ENCODE measurements around the gene RAB7A. TPM values are rescaled to one million over a fixed set of nuclear protein-coding genes. Genes with fewer than 3 reads are reported as not detected.

The RAB7A gene
- total and polyA plus RNA-seq, 2 experiments from 2014 or later, result 108 to 269 TPM

- H3K79me2 ChIP-seq, result no peaks in the 10 kb centered on the region
- no peak overlapping the region for H3K4me2 ChIP-seq
- no peak overlapping the region for H3K4me3 ChIP-seq
- no peaks in the 10 kb centered on the region for H3K36me3 ChIP-seq (replicated peaks; ENCODE audit: insufficient read depth, low read depth)
- H3K4me1 ChIP-seq (ENCODE audit: insufficient read depth), result no peaks in the 10 kb centered on the region
- no peak overlapping the region for H2AFZ ChIP-seq
- H3K9me2 ChIP-seq (replicated peaks; ENCODE audit: insufficient read depth), result no peaks in the 10 kb centered on the region
- 84% methylated on average over 7 of the region's 7 CpGs for WGBS (ENCODE audit: low lambda C conversion rate, missing lambda C conversion rate)
- no peak for TF ChIP-seq EZH2phosphoT487 (IDR thresholded peaks at IDR 0.05; ENCODE audit: low read depth, severe bottlenecking, unreplicated experiment)
- TF ChIP-seq CTCF (IDR thresholded peaks at IDR 0.05; ENCODE audit: poor library complexity), result no peak
- no peak for TF ChIP-seq EZH2 (IDR thresholded peaks at IDR 0.05; ENCODE audit: borderline replicate concordance)
- H4K20me1 ChIP-seq (ENCODE audit: insufficient read depth, poor library complexity, severe bottlenecking), result no peaks in the 10 kb centered on the region
- H3K9me3 ChIP-seq (ENCODE audit: low read depth), result no peaks in the 10 kb centered on the region
- DNase-seq (ENCODE audit: low spot score), result no peak
- no peaks in the 10 kb centered on the region for H3K27me3 ChIP-seq
- no peak overlapping the region for H3K27ac ChIP-seq
Observed at GRCh38 chr3:128706086-128706615, 19.8 kb upstream of the RAB7A start.

- no peak for TF ChIP-seq EZH2 (IDR thresholded peaks at IDR 0.05; ENCODE audit: borderline replicate concordance)
- no peak for TF ChIP-seq EZH2phosphoT487 (IDR thresholded peaks at IDR 0.05; ENCODE audit: low read depth, severe bottlenecking, unreplicated experiment)
- no peak for TF ChIP-seq CTCF (IDR thresholded peaks at IDR 0.05; ENCODE audit: poor library complexity)
- no peaks in the 10 kb centered on the region for H3K79me2 ChIP-seq
- no peaks in the 10 kb centered on the region for H4K20me1 ChIP-seq (ENCODE audit: insufficient read depth, poor library complexity, severe bottlenecking)
- no peak overlapping the region for H2AFZ ChIP-seq
- H3K4me3 ChIP-seq, result no peak overlapping the region
- H3K4me1 ChIP-seq (ENCODE audit: insufficient read depth), result no peaks in the 10 kb centered on the region
- H3K27ac ChIP-seq, result no peak overlapping the region
- H3K9me3 ChIP-seq (ENCODE audit: low read depth), result no peaks in the 10 kb centered on the region
- H3K36me3 ChIP-seq (replicated peaks; ENCODE audit: insufficient read depth, low read depth), result no peaks in the 10 kb centered on the region
- 79% methylated on average over 2 of the region's 2 CpGs for WGBS (ENCODE audit: low lambda C conversion rate, missing lambda C conversion rate)
- no peak overlapping the region for H3K4me2 ChIP-seq
- H3K27me3 ChIP-seq, result no peaks in the 10 kb centered on the region
- no peak for DNase-seq (ENCODE audit: low spot score)
- no peaks in the 10 kb centered on the region for H3K9me2 ChIP-seq (replicated peaks; ENCODE audit: insufficient read depth)
Observed at GRCh38 chr3:128707928-128708494, 18.0 kb upstream of the RAB7A start.

GRCh38 chr3:128709038-128709437 is 16.9 kb upstream of the RAB7A start:
- no peaks in the 10 kb centered on the region for H3K27me3 ChIP-seq
- no peaks in the 10 kb centered on the region for H3K9me2 ChIP-seq (replicated peaks; ENCODE audit: insufficient read depth)
- H3K9me3 ChIP-seq (ENCODE audit: low read depth), result no peaks in the 10 kb centered on the region
- no peaks in the 10 kb centered on the region for H3K79me2 ChIP-seq
- no peaks in the 10 kb centered on the region for H3K36me3 ChIP-seq (replicated peaks; ENCODE audit: insufficient read depth, low read depth)
- no peak overlapping the region for H2AFZ ChIP-seq
- TF ChIP-seq CTCF (IDR thresholded peaks at IDR 0.05; ENCODE audit: poor library complexity) (no peak), EZH2 (IDR thresholded peaks at IDR 0.05; ENCODE audit: borderline replicate concordance) (no peak), EZH2phosphoT487 (IDR thresholded peaks at IDR 0.05; ENCODE audit: low read depth, severe bottlenecking, unreplicated experiment) (no peak)
- WGBS (ENCODE audit: low lambda C conversion rate, missing lambda C conversion rate), result 83% methylated on average over 4 of the region's 4 CpGs
- no peak overlapping the region for H3K27ac ChIP-seq
- DNase-seq (ENCODE audit: low spot score), result no peak
- H3K4me3 ChIP-seq, result no peak overlapping the region
- H4K20me1 ChIP-seq (ENCODE audit: insufficient read depth, poor library complexity, severe bottlenecking), result no peaks in the 10 kb centered on the region
- no peaks in the 10 kb centered on the region for H3K4me1 ChIP-seq (ENCODE audit: insufficient read depth)
- no peak overlapping the region for H3K4me2 ChIP-seq
